WERI-Rb-1 (cell line): ENCODE results near the gene ZSCAN22.
"Not testable (repeated sequence)": the region's sequence is repeated elsewhere in the genome, so short reads cannot be mapped to it uniquely, and the experiment has no call there.

Experiments used
- DNase-seq: peaks from one replicate; pipeline ENCODE4 v3.0.0-alpha.2; 2020
- H3K27ac ChIP-seq: fragments of 250-450 bp; sonication (Bioruptor Pico); 2 replicates; pipeline ENCODE4 v1.5.1; 2020; ENCODE audit warnings: mild to moderate bottlenecking, moderate library complexity
- H3K27me3 ChIP-seq: fragments of 250-450 bp; sonication (Bioruptor Pico); 2 replicates; pipeline ENCODE4 v1.5.1; 2021; ENCODE audit warnings: mild to moderate bottlenecking, low read depth, moderate library complexity; ENCODE audit not compliant: insufficient read depth, severe bottlenecking
- H3K36me3 ChIP-seq: fragments of 250-450 bp; sonication (Bioruptor Pico); 2 replicates; pipeline ENCODE4 v1.5.1; 2020; ENCODE audit warnings: mild to moderate bottlenecking, moderate library complexity
- H3K4me3 ChIP-seq: 2 replicates; pipeline ENCODE4 v1.5.1; 2011; ENCODE audit warnings: low read depth, mild to moderate bottlenecking, control low read depth, low read length
- H3K9me3 ChIP-seq: fragments of 250-450 bp; sonication (Bioruptor Pico); 2 replicates; pipeline ENCODE4 v1.5.1; 2021; ENCODE audit warnings: mild to moderate bottlenecking, moderate library complexity; ENCODE audit not compliant: severe bottlenecking
- TF ChIP-seq, protein P1 (sequence below): IDR thresholded peaks from 2 replicates; pipeline ENCODE4 v1.5.1; 2011; ENCODE audit warnings: low read depth, mild to moderate bottlenecking, control low read depth, inconsistent platforms, low read length

ZSCAN22 gene

DNA sequence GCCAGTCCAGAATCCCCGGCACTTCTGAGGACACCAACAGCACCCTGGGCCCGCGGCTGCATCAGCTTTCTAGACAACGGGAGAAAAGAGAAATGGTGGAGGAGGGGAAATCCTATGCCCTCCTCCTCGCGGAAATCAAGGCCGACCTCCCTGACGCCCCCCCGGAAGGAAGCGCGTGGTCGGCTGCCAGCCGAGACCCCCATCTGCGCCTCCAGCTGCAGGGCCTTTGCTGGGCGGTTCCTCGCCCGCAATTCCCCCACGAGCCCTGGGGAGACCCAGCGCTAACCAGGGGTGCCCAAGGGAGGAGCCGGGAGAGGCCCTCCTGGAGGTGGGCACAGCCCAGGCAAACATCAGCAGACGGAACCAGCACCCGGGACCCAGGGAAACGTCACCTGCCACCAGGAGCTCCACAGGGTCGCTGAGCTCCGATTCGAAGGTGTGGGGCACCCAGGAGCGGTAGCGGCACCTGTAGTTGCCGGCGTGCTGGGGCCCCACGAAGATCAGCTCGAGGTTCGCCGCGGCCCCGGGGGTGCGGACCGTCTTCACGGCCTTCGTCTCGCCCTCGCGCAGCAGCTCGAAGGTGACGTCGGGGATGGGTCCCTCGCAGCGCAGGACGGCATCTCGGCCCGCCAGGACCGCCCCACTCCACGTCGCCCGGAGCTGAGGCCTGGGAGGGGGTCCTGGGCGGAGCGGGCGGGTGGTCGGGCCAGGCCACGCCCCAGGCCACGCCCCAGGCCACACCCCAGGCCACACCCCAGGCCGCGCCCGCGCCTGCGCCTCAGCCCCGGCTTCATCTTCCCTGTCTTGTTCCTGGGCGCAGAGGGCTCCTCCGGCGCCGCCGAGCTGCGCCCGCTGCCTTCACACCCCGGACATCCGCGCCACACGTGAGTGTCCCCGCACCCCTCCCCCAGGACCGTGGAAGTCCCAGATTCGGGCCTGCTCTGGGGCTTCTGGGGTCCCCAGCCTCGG lies 20.5 kb downstream of the ZSCAN22 start:
- peak; percentile 75 for DNase-seq
- H3K27me3 ChIP-seq: no peaks in the 10 kb centered on the region
- peak overlapping the region; percentile 61 for H3K27ac ChIP-seq
- H3K36me3 ChIP-seq: no peaks in the 10 kb centered on the region; the same call in none of the 2 replicates
- H3K9me3 ChIP-seq: no peaks in the 10 kb centered on the region
- H3K4me3 ChIP-seq: peak overlapping the region; percentile 79
- TF ChIP-seq, protein P1, sequence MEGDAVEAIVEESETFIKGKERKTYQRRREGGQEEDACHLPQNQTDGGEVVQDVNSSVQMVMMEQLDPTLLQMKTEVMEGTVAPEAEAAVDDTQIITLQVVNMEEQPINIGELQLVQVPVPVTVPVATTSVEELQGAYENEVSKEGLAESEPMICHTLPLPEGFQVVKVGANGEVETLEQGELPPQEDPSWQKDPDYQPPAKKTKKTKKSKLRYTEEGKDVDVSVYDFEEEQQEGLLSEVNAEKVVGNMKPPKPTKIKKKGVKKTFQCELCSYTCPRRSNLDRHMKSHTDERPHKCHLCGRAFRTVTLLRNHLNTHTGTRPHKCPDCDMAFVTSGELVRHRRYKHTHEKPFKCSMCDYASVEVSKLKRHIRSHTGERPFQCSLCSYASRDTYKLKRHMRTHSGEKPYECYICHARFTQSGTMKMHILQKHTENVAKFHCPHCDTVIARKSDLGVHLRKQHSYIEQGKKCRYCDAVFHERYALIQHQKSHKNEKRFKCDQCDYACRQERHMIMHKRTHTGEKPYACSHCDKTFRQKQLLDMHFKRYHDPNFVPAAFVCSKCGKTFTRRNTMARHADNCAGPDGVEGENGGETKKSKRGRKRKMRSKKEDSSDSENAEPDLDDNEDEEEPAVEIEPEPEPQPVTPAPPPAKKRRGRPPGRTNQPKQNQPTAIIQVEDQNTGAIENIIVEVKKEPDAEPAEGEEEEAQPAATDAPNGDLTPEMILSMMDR: no peak

- H3K4me3 ChIP-seq: peak overlapping the region; percentile 79
- not testable (repeated sequence) for H3K36me3 ChIP-seq, DNase-seq, H3K27me3 ChIP-seq, H3K9me3 ChIP-seq
- H3K27ac ChIP-seq: peak overlapping the region; percentile 61
These were observed 21.3 kb downstream of the ZSCAN22 start for GRCh38 chr19:58348080-58348479.

- no peaks in the 10 kb centered on the region for H3K9me3 ChIP-seq
- H3K27ac ChIP-seq: no peak overlapping the region
- no peaks in the 10 kb centered on the region for H3K27me3 ChIP-seq
- H3K4me3 ChIP-seq: no peak overlapping the region
- no peak for DNase-seq
- TF ChIP-seq, protein P1: no peak
- no peaks in the 10 kb centered on the region; the same call in none of the 2 replicates for H3K36me3 ChIP-seq
These were observed 22.8 kb downstream of the ZSCAN22 start for GRCh38 chr19:58349590-58349989.

DNA sequence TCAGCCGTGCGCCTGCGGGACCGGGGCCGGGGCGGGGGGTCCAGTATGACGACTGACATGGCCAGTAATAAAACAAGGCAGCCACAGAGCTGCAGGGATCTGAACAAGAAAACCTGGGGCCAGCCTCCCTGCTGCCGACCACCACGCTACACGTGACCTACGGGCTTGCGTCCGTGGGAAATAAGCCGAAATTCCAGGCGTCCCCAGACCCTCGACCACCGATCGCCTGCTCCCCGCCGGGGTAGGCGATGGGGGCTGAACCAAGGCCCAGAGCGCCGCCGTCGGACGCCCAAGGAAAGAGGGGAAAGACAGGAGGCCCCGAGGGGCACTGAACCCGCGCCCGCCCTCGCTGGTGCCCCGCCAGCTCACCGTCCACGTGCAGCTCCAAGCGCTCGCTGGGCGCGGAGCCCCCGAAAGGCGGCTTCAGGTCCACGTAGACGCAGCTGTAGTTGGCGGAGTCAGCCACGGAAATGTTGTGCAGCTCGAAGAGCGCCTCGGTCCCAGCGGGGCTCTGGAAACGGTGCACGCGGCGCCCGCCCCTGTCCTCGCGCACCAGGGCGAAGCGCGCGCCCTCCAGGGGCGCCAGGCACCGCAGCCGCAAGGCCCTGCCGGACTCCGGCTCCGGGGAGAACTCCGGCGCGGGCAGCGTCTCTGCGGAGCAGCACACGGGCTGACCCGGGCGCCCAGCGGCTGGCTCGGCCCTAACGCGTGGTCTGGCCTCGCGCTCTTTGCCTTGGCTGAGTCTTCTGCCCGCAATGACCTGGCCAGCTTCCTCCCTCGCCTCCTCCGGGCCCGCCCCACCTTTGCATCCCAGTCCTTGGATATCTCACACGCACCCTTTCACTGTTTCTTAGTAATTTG lies 23.4 kb downstream of the ZSCAN22 start:
- TF ChIP-seq, protein P1: no peak
- Histone ChIP-seq H3K36me3 (no peaks in the 10 kb centered on the region; the same call in none of the 2 replicates), H3K9me3 (no peaks in the 10 kb centered on the region), H3K27me3 (no peaks in the 10 kb centered on the region), H3K4me3 (no peak overlapping the region), H3K27ac (no peak overlapping the region)
- DNase-seq: no peak

- Histone ChIP-seq H3K4me3 (no peak overlapping the region), H3K27ac (no peak overlapping the region), H3K9me3 (no peaks in the 10 kb centered on the region), H3K27me3 (no peaks in the 10 kb centered on the region), H3K36me3 (no peaks in the 10 kb centered on the region; the same call in none of the 2 replicates)
- DNase-seq: no peak
- TF ChIP-seq, protein P1: no peak
These were observed 24.2 kb downstream of the ZSCAN22 start for GRCh38 chr19:58350871-58351557.
